Activated CD4-positive, alpha-beta T cell treated with anti-CD3 and anti-CD28 coated beads for 4 hours (primary cell): ENCODE data around the gene BARHL1.

Experiments
- DNase-seq, 2 donors: peaks; one replicate each; pipeline ENCODE4 v3.0.0-alpha.2; 2020

BARHL1 gene

GRCh38 chr9:132626285-132626684 is 43.9 kb downstream of the BARHL1 start:
- DNase-seq, result no peak

- DNase-seq, result no peak
Measured at GRCh38 chr9:132627106-132627505, 44.7 kb downstream of the BARHL1 start.

- no peak for DNase-seq
Measured at GRCh38 chr9:132627594-132627993, 45.2 kb downstream of the BARHL1 start.

- no peak for DNase-seq
Measured at GRCh38 chr9:132628746-132629145, 46.3 kb downstream of the BARHL1 start.

GRCh38 chr9:132630116-132630515 is 47.7 kb downstream of the BARHL1 start:
- DNase-seq, result no peak

GRCh38 chr9:132630811-132631210 is 48.4 kb downstream of the BARHL1 start:
- no peak for DNase-seq

- DNase-seq, result no peak
Measured at GRCh38 chr9:132631280-132631679, 48.9 kb downstream of the BARHL1 start.

GRCh38 chr9:132631685-132632084 is 49.3 kb downstream of the BARHL1 start:
- no peak for DNase-seq

- DNase-seq, result no peak
Measured at GRCh38 chr9:132632413-132633129, 50.2 kb downstream of the BARHL1 start.

- DNase-seq, result no peak
Measured at GRCh38 chr9:132634327-132634726, 51.9 kb downstream of the BARHL1 start.

GRCh38 chr9:132637351-132637750 is 54.9 kb downstream of the BARHL1 start:
- no peak for DNase-seq

- DNase-seq, result no peak
Measured at GRCh38 chr9:132637801-132638200, 55.4 kb downstream of the BARHL1 start.

GRCh38 chr9:132638240-132638639 is 55.8 kb downstream of the BARHL1 start:
- DNase-seq, result no peak

- no peak for DNase-seq
Measured at GRCh38 chr9:132639322-132639721, 56.9 kb downstream of the BARHL1 start.
